Effector CD4-positive, alpha-beta T cell (primary cell): ENCODE data around the gene CAMTA2.
"Not testable (repeated sequence)": the region's sequence is repeated elsewhere in the genome, so short reads cannot be mapped to it uniquely, and the experiment has no call there.

Experiments
- DNase-seq: peaks from one replicate; pipeline ENCODE4 v3.0.0-alpha.2; 2020

CAMTA2 gene

DNA sequence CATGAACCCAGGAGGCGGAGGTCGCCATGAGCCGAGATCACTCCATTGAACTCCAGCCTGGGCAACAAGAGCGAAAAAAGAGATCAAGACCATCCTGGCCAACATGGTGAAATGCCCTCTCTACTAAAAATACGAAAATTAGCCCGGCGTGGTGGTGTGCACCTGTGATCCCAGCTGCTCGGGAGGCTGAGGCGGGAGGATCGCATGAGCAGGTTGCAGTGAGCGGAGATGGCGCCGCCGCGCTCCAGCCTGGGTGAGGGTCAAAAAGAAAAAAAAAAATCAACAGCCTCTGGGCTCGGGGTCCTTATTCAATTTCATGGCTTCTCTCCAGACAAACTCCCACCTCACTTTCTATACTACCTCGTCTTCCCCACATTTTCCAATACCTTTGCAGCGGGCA lies 58.6 kb downstream of the CAMTA2 start:
- no peak for DNase-seq

DNA sequence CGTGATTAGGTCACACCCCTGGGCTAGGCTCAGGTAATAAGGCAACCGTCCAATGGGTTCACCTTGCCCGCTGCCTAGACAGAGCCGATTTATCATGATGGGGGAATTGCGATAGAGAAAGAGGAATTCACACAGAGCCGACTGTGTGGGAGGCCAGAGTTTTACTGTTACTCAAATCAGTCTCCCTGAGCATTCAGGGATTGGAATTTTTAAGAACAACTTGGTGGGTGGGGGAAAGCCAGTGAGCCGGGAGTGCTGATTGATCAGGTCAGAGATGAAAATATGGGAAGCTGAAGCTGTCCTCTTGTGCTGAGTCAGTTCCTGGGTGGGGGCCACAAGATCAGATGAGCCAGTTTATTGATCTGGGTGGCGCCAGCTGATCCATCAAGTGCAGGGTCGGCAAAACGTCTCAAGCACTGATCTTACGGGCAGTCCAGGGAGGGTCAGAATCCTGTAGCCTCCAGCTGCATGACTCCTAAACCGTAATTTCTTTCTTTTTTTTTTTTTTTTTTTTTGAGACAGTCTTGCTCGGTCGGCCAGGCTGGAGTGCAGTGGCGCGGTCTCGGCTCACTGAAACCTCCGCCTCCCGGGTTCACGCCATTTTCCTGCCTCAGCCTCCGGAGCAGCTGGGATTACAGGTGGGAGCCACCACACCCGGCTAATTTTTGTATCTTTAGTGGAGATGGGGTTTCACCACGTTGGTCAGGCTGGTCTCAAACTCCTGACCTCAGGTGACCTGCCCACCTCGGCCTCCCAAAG lies 60.7 kb downstream of the CAMTA2 start:
- DNase-seq: not testable (repeated sequence)

DNA sequence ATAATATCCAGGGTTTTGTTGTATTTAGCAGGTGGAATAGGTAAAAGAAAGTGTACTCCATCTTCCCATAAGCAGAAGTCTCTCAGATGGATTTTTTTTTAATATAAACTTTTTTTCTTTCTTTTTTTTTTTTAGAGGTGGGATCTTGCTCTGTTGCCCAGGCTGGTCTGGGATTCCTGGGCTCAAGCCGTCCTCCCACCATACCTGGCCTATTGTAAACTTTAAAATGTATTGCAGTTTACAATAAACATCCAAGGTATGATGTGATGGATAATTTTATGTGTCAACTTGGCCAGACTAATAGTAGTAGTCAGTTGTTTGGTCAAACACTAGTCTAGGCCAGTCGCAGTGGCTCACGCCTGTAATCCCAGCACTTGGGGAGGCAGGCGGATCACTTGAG lies 66.2 kb downstream of the CAMTA2 start:
- no peak for DNase-seq

DNA sequence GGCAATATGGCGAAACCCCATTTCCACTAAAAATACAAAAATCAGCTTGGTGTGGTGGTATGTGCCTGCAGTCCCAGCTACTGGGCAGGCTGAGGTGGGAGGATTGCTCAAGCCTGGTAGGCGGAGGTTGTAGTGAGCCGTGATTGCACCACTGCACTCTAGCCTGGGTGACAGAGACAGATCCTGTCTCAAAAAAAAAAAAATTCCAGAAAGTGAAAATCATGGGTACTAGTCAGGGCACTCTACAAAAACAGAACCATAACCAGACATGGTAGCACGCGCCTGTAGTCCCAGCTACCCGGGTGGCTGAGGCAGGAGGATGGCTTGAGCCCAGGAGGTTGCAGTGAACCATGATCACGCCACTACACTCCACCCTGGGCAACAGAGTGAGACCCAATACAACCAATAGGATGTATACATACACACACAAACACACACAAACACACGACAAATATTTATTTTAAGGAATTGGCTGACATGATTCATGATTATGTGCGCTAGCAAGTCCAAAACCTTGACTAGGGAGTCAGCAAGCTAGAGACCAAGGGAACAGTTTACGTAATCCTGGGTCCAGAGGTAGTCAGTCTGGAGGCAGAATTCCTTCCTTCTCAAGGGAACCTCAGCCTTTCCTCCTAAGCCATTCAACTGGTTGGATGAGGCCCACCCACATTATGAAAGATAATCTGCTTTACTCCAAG lies 67.0 kb downstream of the CAMTA2 start:
- DNase-seq: no peak

DNA sequence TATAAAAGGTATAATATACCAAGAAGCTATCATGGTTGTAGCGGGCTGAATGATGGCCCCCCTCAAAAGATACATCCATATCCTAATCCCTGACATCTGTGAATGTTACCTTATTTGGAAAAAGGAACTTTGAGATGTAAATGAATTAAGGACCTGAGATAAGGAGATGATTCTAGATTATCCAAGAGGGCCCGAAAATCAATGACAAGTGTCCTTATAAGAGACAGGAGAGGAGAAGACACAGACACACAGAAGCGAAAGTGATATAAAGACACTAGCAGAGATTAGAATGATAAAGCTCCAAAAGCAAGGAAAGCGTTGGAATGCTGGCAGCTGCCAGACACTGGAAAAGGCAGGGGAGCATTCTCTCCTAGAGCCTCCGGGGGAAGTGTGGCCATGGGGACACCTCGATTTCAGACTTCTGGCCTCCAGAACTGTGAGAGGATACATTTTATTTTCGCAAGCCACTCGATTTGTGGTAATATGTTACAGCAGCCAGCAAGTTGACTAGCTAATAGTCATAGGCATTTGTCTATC lies 67.9 kb downstream of the CAMTA2 start:
- no peak for DNase-seq
